K562 (cell line): ENCODE results near the gene MRPL19. TPM values are rescaled to one million over a fixed set of nuclear protein-coding genes. Genes with fewer than 3 reads are reported as not detected.

ENCODE experiments used
- ARID3B ChIP-seq: fragments of 250-450 bp; sonication (Bioruptor Pico); IDR thresholded peaks from 2 replicates; pipeline ENCODE4 v1.4.0; 2020; ENCODE audit warnings: borderline replicate concordance
- FOXM1 ChIP-seq, 2 experiments: fragments of 450-650 bp in 1 of 2; sonication (generic) in 1 of 2; formaldehyde crosslinking in 1 of 2; IDR thresholded peaks; 2 replicates each; pipeline versions ENCODE4 v1.6.1 to v1.9.0; 2017 to 2022; ENCODE audit warnings: low read depth in 2 of 2, mild to moderate bottlenecking in 2 of 2, missing genetic modification reagents in 1 of 2, moderate library complexity in 1 of 2
- FUS ChIP-seq: fragments of 200-400 bp; formaldehyde crosslinking; optimal IDR thresholded peaks from 2 replicates; pipeline ENCODE3; 2017; ENCODE audit warnings: low read depth, low read length
- POLR2AphosphoS5 ChIP-seq: IDR thresholded peaks from 2 replicates; pipeline ENCODE4 v1.6.1; 2011; ENCODE audit warnings: mild to moderate bottlenecking, low read depth, low read length, moderate library complexity; ENCODE audit not compliant: control insufficient read depth, insufficient read depth
- SFPQ ChIP-seq: fragments of 200-400 bp; formaldehyde crosslinking; IDR thresholded peaks from 2 replicates; pipeline ENCODE4 v1.6.1; 2017; ENCODE audit warnings: mild to moderate bottlenecking, low read depth, low read length, moderate library complexity
- SNAPC5 ChIP-seq: fragments of 250-450 bp; sonication (Bioruptor Pico); IDR thresholded peaks from 2 replicates; pipeline ENCODE4 v1.8.0; 2021; ENCODE audit warnings: moderate library complexity, mild to moderate bottlenecking, inconsistent platforms
- ZNF830 ChIP-seq: fragments of 250-450 bp; sonication (Bioruptor Pico); IDR thresholded peaks from 2 replicates; pipeline ENCODE4 v1.5.0; 2021; ENCODE audit warnings: mild to moderate bottlenecking
- polyA plus RNA-seq, 8 experiments: library from polyadenylated mRNA; depleted of rRNA in 4 of 8; stranded (reverse) in 5 of 8; unstranded in 3 of 8; fragments of >200 nt; fragmentation: Nextera tagmentation in 2 of 8; fragmentation: Illumina TruSeq in 1 of 8; extraction: Ambion mirVana in 2 of 8; extraction: Trizol in 1 of 8; gene quantifications; 2 replicates each; pipeline versions ENCODE4 v1.2.1 to v1.2.3, GENCODE V29; 2011 to 2014; ENCODE audit warnings: inconsistent platforms in 1 of 8, missing spikeins in 1 of 8
- total RNA-seq, 7 experiments: library from RNA; depleted of rRNA in 6 of 7; stranded (reverse); fragments of >200 nt in 6 of 7; fragmentation: Illumina TruSeq in 2 of 7; extraction: Trizol in 2 of 7; gene quantifications; 2 replicates each; pipeline versions ENCODE4 v1.2.1 to v1.2.3, GENCODE V29; 2011 to 2021; ENCODE audit warnings: low replicate concordance in 1 of 7

Gene MRPL19
- total and polyA plus RNA-seq, 9 of the 15 experiments (the other 6 are each of a cell fraction or from before 2014, with no cell fraction given): 9.7 to 65.9 (median 56.1) TPM

GRCh38 chr2:75627902-75628504, 18.6 kb upstream of the MRPL19 start (continued):
- TF ChIP-seq POLR2AphosphoS5: no peak
- TF ChIP-seq SNAPC5: no peak
- TF ChIP-seq SFPQ: no peak
- TF ChIP-seq ARID3B (CRISPR knock-in tag): no peak
- TF ChIP-seq ZNF830 (CRISPR knock-in tag): no peak
- no peak for TF ChIP-seq FOXM1 (IDR thresholded peaks at IDR 0.05; ENCODE audit: low read depth)
- TF ChIP-seq FOXM1 (CRISPR knock-in tag; IDR thresholded peaks at IDR 0.05; ENCODE audit: low read depth): no peak
- no peak for TF ChIP-seq FUS
- TF ChIP-seq, all 486 proteins: peak for 7
